ENCODE results near the gene IGSF21. TPM values are rescaled to one million over a fixed set of nuclear protein-coding genes. Genes with fewer than 3 reads are reported as not detected.

Gene IGSF21
- total and polyA plus RNA-seq, 2 donors (not counting 3 experiments of a cell fraction or from before 2014, with no cell fraction given) = not detected

DNA sequence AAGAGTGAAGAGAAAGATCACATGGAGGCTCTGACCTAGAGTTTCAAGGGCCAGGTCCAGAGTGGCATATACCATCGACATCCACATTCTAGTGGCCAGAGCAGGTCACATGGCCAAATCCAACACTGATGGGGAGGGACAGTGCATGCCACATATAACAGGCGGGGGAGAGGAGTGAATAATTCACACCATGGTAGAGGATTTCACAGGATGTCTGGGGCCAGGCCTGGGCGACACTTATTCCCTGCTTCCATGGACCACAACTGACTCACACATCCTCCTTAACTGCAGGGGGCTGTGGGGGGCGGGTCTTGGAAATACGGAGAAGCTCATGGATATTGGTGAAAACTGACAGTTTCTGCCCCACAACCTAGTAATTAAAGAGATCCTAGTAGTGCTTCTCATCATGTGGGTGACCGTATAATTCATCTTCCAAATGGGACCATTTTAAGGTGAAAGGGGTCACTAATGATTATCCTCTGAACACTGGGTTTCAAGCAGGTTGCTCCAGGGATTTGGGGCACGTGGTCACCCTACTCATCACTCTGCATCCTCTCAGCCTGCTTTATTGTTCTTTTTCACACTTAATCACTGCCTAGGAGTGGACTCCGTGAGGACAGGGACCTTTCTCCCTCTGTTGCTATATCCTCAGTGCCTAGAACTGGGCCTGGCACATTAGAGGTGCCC is 44.0 kb downstream of the IGSF21 start:
- dilution Hi-C loops (cut with MboI; ENCODE audit: extremely low pct_ligation_motif_present, low sequenced_read_pairs) (no loop called here), intact Hi-C loops (cut with micrococcal nuclease) (no loop called here)
- Histone ChIP-seq H4K20me1 (replicated peaks; ENCODE audit: control insufficient read depth, extremely low read depth, insufficient read depth, low read length) (no peaks in the 10 kb centered on the region), H2AFZ (ENCODE audit: low read depth, low read length) (no peak overlapping the region), H3K4me1 (ENCODE audit: control insufficient read depth, extremely low read depth, insufficient read depth, low read length) (no peaks in the 10 kb centered on the region), H3K79me2 (ENCODE audit: control insufficient read depth, insufficient read depth, low read length) (no peaks in the 10 kb centered on the region), H3K27ac (ENCODE audit: insufficient read depth, low read depth, low read length) (no peak overlapping the region), H3K4me3 (replicated peaks in 1 of 3; ENCODE audit: insufficient read depth in 1 of 3, low read depth in 1 of 3, low read length in 3 of 3) (no peak overlapping the region), H3K36me3 (ENCODE audit: control insufficient read depth in 2 of 2, extremely low read depth in 1 of 2, insufficient read depth in 2 of 2, low read length in 2 of 2) (no peaks in the 10 kb centered on the region), H3K4me2 (ENCODE audit: insufficient read depth, low read length) (no peak overlapping the region), H3K9me3 (replicated peaks; ENCODE audit: control insufficient read depth, insufficient read depth, low read length) (peaks cover 1% of the 10 kb centered on the region), H3K9ac (replicated peaks; ENCODE audit: extremely low read depth, insufficient read depth, low read length) (no peak overlapping the region), H3K9me1 (replicated peaks; ENCODE audit: control insufficient read depth, extremely low read depth, insufficient read depth, low read length) (no peaks in the 10 kb centered on the region), H3K27me3 (ENCODE audit: control insufficient read depth in 2 of 2, insufficient read depth in 2 of 2, low read length in 2 of 2) (no peaks in the 10 kb centered on the region)
- no TSS peak for BruUV-seq (replicated peaks)
- CTCF ChIA-PET = no interaction called here
- POLR2A ChIA-PET = no interaction called here
- FAIRE-seq (no peak), DNase-seq (ENCODE audit: low read depth, low spot score) (no peak)
- TF ChIP-seq FOS (IDR thresholded peaks at IDR 0.05; ENCODE audit: borderline replicate concordance, insufficient read depth, low read length) = no peak
- no peak for TF ChIP-seq POLR2A (IDR thresholded peaks at IDR 0.05; ENCODE audit: low read depth, low read length)
- TF ChIP-seq GATA2 (IDR thresholded peaks at IDR 0.05; ENCODE audit: insufficient read depth, insufficient read length, low read depth, low read length) = no peak
- TF ChIP-seq, protein P1, sequence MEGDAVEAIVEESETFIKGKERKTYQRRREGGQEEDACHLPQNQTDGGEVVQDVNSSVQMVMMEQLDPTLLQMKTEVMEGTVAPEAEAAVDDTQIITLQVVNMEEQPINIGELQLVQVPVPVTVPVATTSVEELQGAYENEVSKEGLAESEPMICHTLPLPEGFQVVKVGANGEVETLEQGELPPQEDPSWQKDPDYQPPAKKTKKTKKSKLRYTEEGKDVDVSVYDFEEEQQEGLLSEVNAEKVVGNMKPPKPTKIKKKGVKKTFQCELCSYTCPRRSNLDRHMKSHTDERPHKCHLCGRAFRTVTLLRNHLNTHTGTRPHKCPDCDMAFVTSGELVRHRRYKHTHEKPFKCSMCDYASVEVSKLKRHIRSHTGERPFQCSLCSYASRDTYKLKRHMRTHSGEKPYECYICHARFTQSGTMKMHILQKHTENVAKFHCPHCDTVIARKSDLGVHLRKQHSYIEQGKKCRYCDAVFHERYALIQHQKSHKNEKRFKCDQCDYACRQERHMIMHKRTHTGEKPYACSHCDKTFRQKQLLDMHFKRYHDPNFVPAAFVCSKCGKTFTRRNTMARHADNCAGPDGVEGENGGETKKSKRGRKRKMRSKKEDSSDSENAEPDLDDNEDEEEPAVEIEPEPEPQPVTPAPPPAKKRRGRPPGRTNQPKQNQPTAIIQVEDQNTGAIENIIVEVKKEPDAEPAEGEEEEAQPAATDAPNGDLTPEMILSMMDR (IDR thresholded peaks at IDR 0.05; ENCODE audit: extremely low read depth in 1 of 2, insufficient read depth in 1 of 2, low read depth in 1 of 2, low read length in 2 of 2) = no peak
- TF ChIP-seq, protein P2, sequence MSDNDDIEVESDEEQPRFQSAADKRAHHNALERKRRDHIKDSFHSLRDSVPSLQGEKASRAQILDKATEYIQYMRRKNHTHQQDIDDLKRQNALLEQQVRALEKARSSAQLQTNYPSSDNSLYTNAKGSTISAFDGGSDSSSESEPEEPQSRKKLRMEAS (IDR thresholded peaks at IDR 0.05; ENCODE audit: insufficient read depth, insufficient read length) = no peak
- TF ChIP-seq JUN (IDR thresholded peaks at IDR 0.05; ENCODE audit: borderline replicate concordance, insufficient read depth, insufficient read length, low read depth) = no peak
- TF ChIP-seq MYC (IDR thresholded peaks at IDR 0.05; ENCODE audit: low read depth, low read length) = no peak
- TF ChIP-seq EZH2 (IDR thresholded peaks at IDR 0.05; ENCODE audit: borderline replicate concordance, low read depth, low read length, severe bottlenecking) = no peak
- TF ChIP-seq POLR2AphosphoS5 (IDR thresholded peaks at IDR 0.05; ENCODE audit: insufficient read depth, low read depth, low read length) = no peak
